Hematopoietic multipotent progenitor cell treated with erythropoietin and hydrocortisone succinate and interleukin-3 and kit ligand, for 8 days (in vitro differentiated cells): ENCODE data around the gene DOC2A.

ENCODE experiments used
- DNase-seq: peaks from one replicate; pipeline ENCODE4 v3.0.0-alpha.2; 2015

Gene DOC2A

GRCh38 chr16:30003670-30004423 is 7.0 kb downstream of the DOC2A start:
- DNase-seq = no peak

GRCh38 chr16:30002614-30003346 is 8.0 kb downstream of the DOC2A start:
- no peak for DNase-seq

GRCh38 chr16:30000735-30001631 is 9.8 kb downstream of the DOC2A start:
- no peak for DNase-seq

- no peak for DNase-seq
These were observed 11.2 kb downstream of the DOC2A start for GRCh38 chr16:29999605-30000004.

GRCh38 chr16:29996766-29997250 is 14.0 kb downstream of the DOC2A start:
- peak; percentile 22 for DNase-seq

GRCh38 chr16:29995911-29996765 is 14.7 kb downstream of the DOC2A start, which contains the start of gene INO80E:
Gene INO80E, plus strand, starts transcription at chr16:29996241. Its CDS starts 70 bp downstream, at chr16:29996311.
- DNase-seq = peak; percentile 96

GRCh38 chr16:29995324-29995910 is 15.4 kb downstream of the DOC2A start, which contains the start of gene HIRIP3:
Gene HIRIP3, minus strand, starts transcription at chr16:29995617. Its CDS starts 12 bp downstream, at chr16:29995605.
- DNase-seq = peak; percentile 92

GRCh38 chr16:29994600-29995323 is 16.1 kb downstream of the DOC2A start:
- peak; percentile 69 for DNase-seq

GRCh38 chr16:29993903-29994599 is 16.8 kb downstream of the DOC2A start:
- DNase-seq = no peak

GRCh38 chr16:29993191-29993902 is 17.5 kb downstream of the DOC2A start:
- DNase-seq = no peak

GRCh38 chr16:29992344-29992967 is 18.4 kb downstream of the DOC2A start:
- peak; percentile 22 for DNase-seq

- no peak for DNase-seq
These were observed 19.3 kb downstream of the DOC2A start for GRCh38 chr16:29991571-29991904.

GRCh38 chr16:29990883-29991570 is 19.8 kb downstream of the DOC2A start:
- no peak for DNase-seq

GRCh38 chr16:29990034-29990433 is 20.8 kb downstream of the DOC2A start:
- DNase-seq = no peak

- DNase-seq = no peak
These were observed 21.5 kb downstream of the DOC2A start for GRCh38 chr16:29989111-29989858.

GRCh38 chr16:29988346-29989075 is 22.3 kb downstream of the DOC2A start:
- no peak for DNase-seq
